ENCODE results near the gene TMEM150C. TPM values are rescaled to one million over a fixed set of nuclear protein-coding genes. Genes with fewer than 3 reads are reported as not detected.

Gene TMEM150C
- polyA plus RNA-seq, 2 of the 4 experiments (the other 2 are of a cell fraction): 1.5 to 2.1 TPM

GRCh38 chr4:82583897-82584587, 22.3 kb upstream of the TMEM150C start:
- FAIRE-seq (no peak), ATAC-seq (no peak), DNase-seq (ENCODE audit: low read depth in 1 of 2, low spot score in 1 of 2) (no peak)
- ChIA-PET POLR2A (no interaction called here), CTCF (no interaction called here)
- WGBS (ENCODE audit: missing lambda C conversion rate): 44% methylated on average over 5 of the region's 5 CpGs
- Histone ChIP-seq H3K4me3 (no peak overlapping the region), H3K4me1 (no peaks in the 10 kb centered on the region), H3K27ac (no peak overlapping the region), H3K9me3 (no peaks in the 10 kb centered on the region), H3K4me2 (no peak overlapping the region)
- no peak for TF ChIP-seq KDM5A (IDR thresholded peaks at IDR 0.05)
- TF ChIP-seq MAFK (IDR thresholded peaks at IDR 0.05; ENCODE audit: partially characterized antibody): no peak
- TF ChIP-seq RCOR1 (IDR thresholded peaks at IDR 0.05; ENCODE audit: low read depth, low read length): no peak

- ATAC-seq: no peak
- DNase-seq (ENCODE audit: low read depth in 1 of 2, low spot score in 1 of 2): no peak
- no peak overlapping the region for H3K4me3 ChIP-seq
- no peaks in the 10 kb centered on the region for H3K9me3 ChIP-seq
- no peaks in the 10 kb centered on the region for H3K4me1 ChIP-seq
- no peak overlapping the region for H3K27ac ChIP-seq
- CTCF ChIA-PET: no interaction called here
- POLR2A ChIA-PET: no interaction called here
- WGBS (ENCODE audit: missing lambda C conversion rate): 69% methylated on average over 5 of the region's 5 CpGs
- no peak overlapping the region for H3K4me2 ChIP-seq
- FAIRE-seq: no peak
- TF ChIP-seq, protein P1, sequence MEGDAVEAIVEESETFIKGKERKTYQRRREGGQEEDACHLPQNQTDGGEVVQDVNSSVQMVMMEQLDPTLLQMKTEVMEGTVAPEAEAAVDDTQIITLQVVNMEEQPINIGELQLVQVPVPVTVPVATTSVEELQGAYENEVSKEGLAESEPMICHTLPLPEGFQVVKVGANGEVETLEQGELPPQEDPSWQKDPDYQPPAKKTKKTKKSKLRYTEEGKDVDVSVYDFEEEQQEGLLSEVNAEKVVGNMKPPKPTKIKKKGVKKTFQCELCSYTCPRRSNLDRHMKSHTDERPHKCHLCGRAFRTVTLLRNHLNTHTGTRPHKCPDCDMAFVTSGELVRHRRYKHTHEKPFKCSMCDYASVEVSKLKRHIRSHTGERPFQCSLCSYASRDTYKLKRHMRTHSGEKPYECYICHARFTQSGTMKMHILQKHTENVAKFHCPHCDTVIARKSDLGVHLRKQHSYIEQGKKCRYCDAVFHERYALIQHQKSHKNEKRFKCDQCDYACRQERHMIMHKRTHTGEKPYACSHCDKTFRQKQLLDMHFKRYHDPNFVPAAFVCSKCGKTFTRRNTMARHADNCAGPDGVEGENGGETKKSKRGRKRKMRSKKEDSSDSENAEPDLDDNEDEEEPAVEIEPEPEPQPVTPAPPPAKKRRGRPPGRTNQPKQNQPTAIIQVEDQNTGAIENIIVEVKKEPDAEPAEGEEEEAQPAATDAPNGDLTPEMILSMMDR (IDR thresholded peaks at IDR 0.05): no peak
- TF ChIP-seq NPAS2 (CRISPR knock-in tag; IDR thresholded peaks at IDR 0.05; ENCODE audit: borderline replicate concordance) (no peak), BCL3 (IDR thresholded peaks at IDR 0.05) (no peak), CBX2 (IDR thresholded peaks at IDR 0.05; ENCODE audit: borderline replicate concordance, low read depth) (no peak), ZC3H11A (IDR thresholded peaks at IDR 0.05) (no peak), ZNF302 (CRISPR knock-in tag; IDR thresholded peaks at IDR 0.05) (no peak), JUNB (IDR thresholded peaks at IDR 0.05) (no peak), RAD21 (conservative IDR thresholded peaks at IDR 0.05 in 1 of 2, IDR thresholded peaks at IDR 0.05 in 1 of 2) (no peak), KDM1A (IDR thresholded peaks at IDR 0.05; ENCODE audit: low read depth) (no peak), RFX5 (IDR thresholded peaks at IDR 0.05) (no peak), E2F6 (IDR thresholded peaks at IDR 0.05; ENCODE audit: borderline replicate concordance, low read depth) (no peak), HDAC2 (IDR thresholded peaks at IDR 0.05) (no peak), ZFP36 (IDR thresholded peaks at IDR 0.05; ENCODE audit: borderline replicate concordance, partially characterized antibody) (no peak), FOXS1 (CRISPR knock-in tag; IDR thresholded peaks at IDR 0.05) (no peak)
- TF ChIP-seq, protein P2, sequence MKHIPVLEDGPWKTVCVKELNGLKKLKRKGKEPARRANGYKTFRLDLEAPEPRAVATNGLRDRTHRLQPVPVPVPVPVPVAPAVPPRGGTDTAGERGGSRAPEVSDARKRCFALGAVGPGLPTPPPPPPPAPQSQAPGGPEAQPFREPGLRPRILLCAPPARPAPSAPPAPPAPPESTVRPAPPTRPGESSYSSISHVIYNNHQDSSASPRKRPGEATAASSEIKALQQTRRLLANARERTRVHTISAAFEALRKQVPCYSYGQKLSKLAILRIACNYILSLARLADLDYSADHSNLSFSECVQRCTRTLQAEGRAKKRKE (CRISPR knock-in tag; IDR thresholded peaks at IDR 0.05; ENCODE audit: low read depth): no peak
Observed at GRCh38 chr4:82579932-82580331, 18.1 kb upstream of the TMEM150C start.

DNA sequence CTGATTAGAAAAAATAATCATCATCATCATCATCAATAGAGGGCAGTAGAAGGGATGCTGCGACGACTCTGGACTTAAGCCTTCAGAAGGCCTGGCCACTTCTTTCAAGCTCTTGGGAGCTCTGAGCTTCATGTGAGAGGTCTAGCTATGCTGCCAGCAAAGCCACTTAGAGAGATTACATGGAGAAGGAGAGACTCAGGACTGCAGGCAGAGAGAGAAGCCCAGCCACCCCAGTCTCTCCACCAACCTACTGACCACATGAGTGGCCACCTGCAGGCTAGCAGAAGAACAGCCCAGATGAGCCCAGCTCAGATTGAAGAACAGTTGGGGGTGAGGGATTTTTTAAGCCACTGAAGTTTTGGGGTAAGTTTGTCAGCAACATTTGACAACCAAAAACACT, 17.1 kb upstream of the TMEM150C start:
- Histone ChIP-seq H3K27ac (no peak overlapping the region), H3K4me2 (no peak overlapping the region), H3K4me3 (no peak overlapping the region), H3K4me1 (no peaks in the 10 kb centered on the region), H3K9me3 (no peaks in the 10 kb centered on the region)
- WGBS (ENCODE audit: missing lambda C conversion rate): 95% methylated on average over 2 of the region's 2 CpGs
- no peak for FAIRE-seq
- CTCF ChIA-PET: interaction anchor here (1.0 to 1.1 kb wide), 2 partner anchors 10 kb away, joined by 3 to 4 read pairs; no protein-coding TSS in a partner anchor
- peak in 1 of 2 experiments; percentile 30 for DNase-seq (ENCODE audit: low read depth in 1 of 2, low spot score in 1 of 2)
- peak; percentile 87 to 94 for ATAC-seq
- POLR2A ChIA-PET: no interaction called here
- TF ChIP-seq EHMT2 (IDR thresholded peaks at IDR 0.05; ENCODE audit: low read depth): no peak
- no peak for TF ChIP-seq ZC3H11A (IDR thresholded peaks at IDR 0.05)
- TF ChIP-seq CEBPB (IDR thresholded peaks at IDR 0.05): no peak
- no peak for TF ChIP-seq EP300 (IDR thresholded peaks at IDR 0.05)
- TF ChIP-seq FOSL2 (IDR thresholded peaks at IDR 0.05): no peak
- TF ChIP-seq FOSL2 (CRISPR knock-in tag; IDR thresholded peaks at IDR 0.05): no peak
- no peak for TF ChIP-seq FOSB (CRISPR knock-in tag; IDR thresholded peaks at IDR 0.05)
- no peak for TF ChIP-seq PBX3 (IDR thresholded peaks at IDR 0.05)
- no peak for TF ChIP-seq CBX2 (IDR thresholded peaks at IDR 0.05; ENCODE audit: borderline replicate concordance, low read depth)
- TF ChIP-seq JUNB (IDR thresholded peaks at IDR 0.05): no peak
- no peak for TF ChIP-seq HEYL (CRISPR knock-in tag; IDR thresholded peaks at IDR 0.05)
- no peak for TF ChIP-seq MAX (IDR thresholded peaks at IDR 0.05)
- TF ChIP-seq KDM5A (IDR thresholded peaks at IDR 0.05): no peak
- TF ChIP-seq, protein P1 (IDR thresholded peaks at IDR 0.05): no peak

Measured in A549 (cell line).